Measurements from ENCODE around the gene ALDH4A1.
A peak's percentile ranks its signal among the peaks of the same experiment; 100 is the strongest.

The ALDH4A1 gene, protein sequence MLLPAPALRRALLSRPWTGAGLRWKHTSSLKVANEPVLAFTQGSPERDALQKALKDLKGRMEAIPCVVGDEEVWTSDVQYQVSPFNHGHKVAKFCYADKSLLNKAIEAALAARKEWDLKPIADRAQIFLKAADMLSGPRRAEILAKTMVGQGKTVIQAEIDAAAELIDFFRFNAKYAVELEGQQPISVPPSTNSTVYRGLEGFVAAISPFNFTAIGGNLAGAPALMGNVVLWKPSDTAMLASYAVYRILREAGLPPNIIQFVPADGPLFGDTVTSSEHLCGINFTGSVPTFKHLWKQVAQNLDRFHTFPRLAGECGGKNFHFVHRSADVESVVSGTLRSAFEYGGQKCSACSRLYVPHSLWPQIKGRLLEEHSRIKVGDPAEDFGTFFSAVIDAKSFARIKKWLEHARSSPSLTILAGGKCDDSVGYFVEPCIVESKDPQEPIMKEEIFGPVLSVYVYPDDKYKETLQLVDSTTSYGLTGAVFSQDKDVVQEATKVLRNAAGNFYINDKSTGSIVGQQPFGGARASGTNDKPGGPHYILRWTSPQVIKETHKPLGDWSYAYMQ

DNA sequence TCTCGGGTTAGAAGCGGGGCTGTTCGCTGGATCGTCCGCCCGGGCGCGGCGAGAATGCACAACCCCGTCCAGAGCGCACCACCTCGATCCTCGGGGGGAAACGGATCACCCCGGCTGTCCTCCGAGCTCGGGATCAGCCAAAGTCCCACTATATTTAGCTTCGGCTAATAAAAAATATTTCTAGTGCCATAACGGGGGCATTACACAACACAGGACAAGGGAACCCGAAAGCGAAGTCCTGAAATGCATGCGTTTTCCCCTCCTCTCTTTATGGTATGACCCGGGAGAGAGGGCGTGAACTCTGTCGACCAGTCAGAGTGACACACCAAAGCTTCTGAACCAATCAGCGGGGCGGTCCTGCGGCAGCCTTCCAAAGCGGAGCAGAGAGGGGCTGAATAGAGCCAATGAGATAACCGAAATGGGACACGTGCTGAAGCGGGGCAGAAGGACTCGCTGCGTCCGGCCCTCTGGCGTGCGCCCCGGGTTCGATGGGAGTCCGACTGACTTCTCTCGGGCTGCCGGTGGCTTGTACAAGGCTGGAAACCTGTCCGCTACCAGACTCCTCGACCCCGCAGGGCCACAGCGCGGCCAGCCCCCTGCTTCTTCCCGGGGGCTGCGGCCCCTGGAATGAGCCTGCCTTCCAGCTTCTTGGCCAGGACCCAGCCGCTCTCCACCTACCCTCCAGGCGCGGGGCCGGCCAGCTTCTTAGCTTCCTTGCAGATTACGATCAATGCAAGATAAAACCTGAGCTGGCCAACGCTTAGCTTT, at the start of gene ALDH4A1:
ALDH4A1 (minus strand) TSS at position 33 of the 768 bp plus-strand sequence; CDS start at position 1, 32 bp downstream.
- peak; percentile 93 for DNase-seq (ENCODE audit: low read depth, low spot score)

GRCh38 chr1:18951818-18952391, 49.5 kb upstream of the ALDH4A1 start:
- DNase-seq (ENCODE audit: low read depth, low spot score): no peak

DNA sequence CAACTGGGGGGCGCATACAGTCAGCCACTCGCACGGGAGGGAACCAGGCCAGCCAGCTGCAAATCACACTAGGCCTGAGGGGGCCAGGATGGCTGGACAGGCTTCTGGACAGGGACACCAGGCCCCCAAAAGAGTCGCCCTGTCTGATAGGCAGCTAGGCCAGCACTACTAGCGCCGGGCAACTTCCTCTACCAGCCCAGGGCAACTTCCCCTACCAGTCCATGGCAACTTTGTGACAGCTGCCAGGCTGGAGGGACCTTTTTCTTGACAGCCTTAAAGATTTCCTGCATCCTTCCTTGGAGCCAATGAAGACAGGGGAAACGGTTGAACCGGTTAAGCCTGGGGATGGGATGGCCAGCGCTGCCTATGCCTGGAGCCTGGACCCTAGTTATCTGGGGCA, 49.1 kb upstream of the ALDH4A1 start:
- no peak for DNase-seq (ENCODE audit: low read depth, low spot score)

- DNase-seq (ENCODE audit: low read depth, low spot score): no peak
These were observed 48.2 kb upstream of the ALDH4A1 start for GRCh38 chr1:18950401-18951026.

DNA sequence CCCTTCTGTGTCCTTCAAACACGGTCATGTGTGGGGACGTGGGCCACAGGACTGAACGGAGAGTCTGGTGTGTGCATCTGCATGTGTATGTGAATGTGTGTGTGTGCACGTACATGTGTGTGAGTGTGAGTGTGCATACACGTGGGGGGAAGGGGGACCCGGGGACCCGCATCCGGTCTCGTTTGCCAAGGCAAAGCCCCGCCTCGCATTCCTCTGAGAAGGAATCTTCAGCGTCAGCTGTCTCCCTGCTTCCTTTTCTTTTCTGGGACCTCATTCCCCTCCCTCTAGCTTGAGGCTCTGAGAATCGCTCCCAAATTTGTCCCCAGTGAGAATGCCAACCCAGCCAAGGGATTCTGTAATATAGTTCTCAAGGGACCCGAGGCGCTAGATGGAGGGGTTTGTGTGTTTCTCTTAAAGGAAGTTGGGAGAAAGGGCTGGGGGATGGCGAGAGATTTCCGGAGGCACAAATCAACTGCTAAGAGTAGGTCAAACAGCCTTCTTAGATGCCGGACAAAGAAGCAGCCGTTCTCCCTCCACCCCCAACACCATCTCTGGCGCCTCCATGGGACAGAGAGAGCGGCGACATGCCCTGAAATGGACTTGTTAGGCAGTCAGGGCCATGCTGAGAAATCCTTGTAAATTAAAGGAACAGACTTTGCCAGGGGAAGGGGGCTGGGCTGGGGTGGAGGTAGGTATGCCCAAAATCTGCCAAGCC, 47.5 kb upstream of the ALDH4A1 start:
- DNase-seq (ENCODE audit: low read depth, low spot score): no peak

GRCh38 chr1:18948913-18949685, 46.7 kb upstream of the ALDH4A1 start:
- no peak for DNase-seq (ENCODE audit: low read depth, low spot score)

GRCh38 chr1:18948048-18948912, 45.9 kb upstream of the ALDH4A1 start:
- no peak for DNase-seq (ENCODE audit: low read depth, low spot score)

DNA sequence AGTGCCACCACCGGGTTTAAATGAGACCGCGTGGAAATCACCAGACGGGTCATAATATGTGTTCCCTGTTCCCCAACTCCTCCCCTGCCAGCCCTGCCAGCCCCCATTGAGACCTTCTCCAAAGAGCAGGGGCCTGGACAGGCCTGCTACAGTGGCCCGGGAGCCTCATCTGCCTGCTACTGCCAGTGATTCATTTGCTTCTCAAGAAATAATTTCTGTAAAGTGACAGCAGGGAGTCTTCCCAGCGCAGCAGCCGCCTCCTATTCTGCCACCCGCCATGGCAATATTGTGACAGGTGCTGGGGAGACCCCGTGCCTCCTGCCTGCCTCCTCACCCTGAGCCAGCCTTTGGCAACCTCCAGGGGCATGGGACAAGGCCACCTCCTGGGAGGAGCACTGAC, 45.2 kb upstream of the ALDH4A1 start:
- no peak for DNase-seq (ENCODE audit: low read depth, low spot score)

- no peak for DNase-seq (ENCODE audit: low read depth, low spot score)
These were observed 44.4 kb upstream of the ALDH4A1 start for GRCh38 chr1:18946550-18947381.

DNA sequence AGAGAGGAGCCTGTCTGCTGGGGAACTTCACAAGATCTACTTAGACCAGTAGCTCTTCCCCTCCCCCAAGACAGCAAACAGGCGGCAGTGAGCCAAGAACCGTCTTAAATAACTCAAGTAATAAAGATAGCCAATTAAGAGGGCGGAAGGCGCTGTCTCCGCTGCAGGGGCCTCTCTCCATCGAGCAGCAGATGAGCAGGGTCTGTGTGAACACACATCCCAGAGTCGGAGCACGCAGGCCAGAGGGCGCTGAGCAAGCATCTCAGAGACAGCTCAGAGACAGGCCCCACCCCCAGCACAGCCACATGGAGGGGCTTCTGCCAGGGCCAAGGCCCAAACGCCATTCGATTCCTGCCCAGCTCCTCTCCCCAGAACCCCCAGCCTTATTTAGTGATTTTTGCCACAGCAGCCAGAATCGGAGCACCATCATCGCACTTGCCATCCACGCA, 43.1 kb upstream of the ALDH4A1 start:
- no peak for DNase-seq (ENCODE audit: low read depth, low spot score)

DNA sequence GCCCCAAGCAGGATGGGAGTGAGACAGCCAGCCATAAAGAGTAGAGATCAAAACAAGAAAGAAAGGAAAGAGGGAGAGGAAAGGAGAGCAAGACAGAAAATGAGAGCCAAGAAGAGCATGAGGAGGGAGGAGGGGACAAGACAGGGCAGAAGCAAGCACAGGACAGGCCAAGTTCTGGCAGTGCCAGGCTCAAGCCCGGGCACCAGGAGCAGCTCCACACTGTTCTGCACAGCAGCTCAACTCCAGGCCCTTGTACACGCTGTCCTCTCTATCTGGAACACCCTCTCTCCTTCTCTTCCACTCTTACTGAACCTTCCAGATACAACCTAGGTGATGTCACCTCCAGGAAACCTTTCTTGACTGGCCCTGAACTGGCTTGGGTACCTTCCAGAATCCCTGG, 42.5 kb upstream of the ALDH4A1 start:
- DNase-seq (ENCODE audit: low read depth, low spot score): no peak

DNA sequence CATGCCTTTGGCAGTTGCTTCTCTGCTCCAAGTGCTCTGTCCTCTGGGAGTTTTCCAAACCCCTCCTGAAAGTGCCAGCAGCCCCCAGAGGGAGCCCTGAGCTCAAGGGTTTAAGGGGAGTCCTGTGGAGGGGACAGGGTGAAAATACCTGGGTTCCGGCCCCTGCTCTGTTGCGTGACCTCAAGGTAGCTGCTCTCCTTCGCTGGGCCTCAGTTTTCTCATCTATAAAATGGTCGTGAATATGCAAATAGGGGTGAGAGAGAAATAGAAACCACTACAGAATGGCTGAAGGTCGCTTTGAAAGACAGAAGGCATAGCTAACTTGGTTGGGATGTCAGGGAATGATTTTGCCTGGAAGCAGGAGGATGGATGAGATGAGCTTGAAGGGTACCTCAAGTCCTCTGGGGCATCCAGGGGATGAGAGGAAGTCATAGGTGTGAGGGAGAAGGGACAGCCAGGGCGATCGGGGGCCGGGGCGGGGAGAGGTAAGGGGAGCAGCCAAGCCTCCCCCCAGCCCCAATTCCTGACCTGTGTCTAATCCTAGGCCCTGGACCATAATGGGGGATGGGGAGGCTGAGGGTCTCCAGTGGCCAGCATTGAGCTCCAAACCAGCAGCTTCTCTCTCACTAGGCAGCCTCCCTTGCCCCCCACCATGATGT, 41.7 kb upstream of the ALDH4A1 start:
- no peak for DNase-seq (ENCODE audit: low read depth, low spot score)

- DNase-seq (ENCODE audit: low read depth, low spot score): no peak
These were observed 40.8 kb upstream of the ALDH4A1 start for GRCh38 chr1:18943162-18943561.

DNA sequence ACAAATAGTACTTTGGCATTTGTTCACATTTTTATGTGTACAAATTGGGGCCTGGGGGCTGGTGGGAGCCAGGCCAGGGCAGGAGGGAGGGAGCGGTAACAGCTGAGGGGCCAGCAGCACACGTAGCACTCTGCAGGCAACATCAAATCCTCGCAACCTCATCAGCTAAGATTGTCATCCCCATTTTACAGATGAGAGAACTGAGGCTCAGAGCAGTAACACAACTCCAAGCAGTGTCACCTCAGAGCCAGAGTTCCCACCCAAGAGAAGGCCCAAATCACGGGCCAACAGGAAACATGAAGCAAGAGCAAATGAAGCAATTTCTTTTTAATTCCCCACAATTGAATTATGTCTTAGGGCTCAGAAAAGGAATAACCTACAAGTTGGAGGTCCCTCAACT, 40.0 kb upstream of the ALDH4A1 start:
- DNase-seq (ENCODE audit: low read depth, low spot score): no peak

- DNase-seq (ENCODE audit: low read depth, low spot score): peak; percentile 69
These were observed 39.1 kb upstream of the ALDH4A1 start for GRCh38 chr1:18941221-18942141.

- DNase-seq (ENCODE audit: low read depth, low spot score): no peak
These were observed 38.1 kb upstream of the ALDH4A1 start for GRCh38 chr1:18940303-18941020.

Data from smooth muscle cell of the brain vasculature (primary cell).